ENCODE measurements around the gene UMODL1.

Gene UMODL1

GRCh38 chr21:42058631-42059111, 12.4 kb upstream of the UMODL1 start:
- no peak for TF ChIP-seq CTCF (IDR thresholded peaks at IDR 0.05; ENCODE audit: control insufficient read depth, insufficient read depth, low read depth, low read length, missing control alignments)
- no peak for DNase-seq (ENCODE audit: low read depth)
- no peak overlapping the region for H3K4me3 ChIP-seq (ENCODE audit: control insufficient read depth, low read depth, low read length)

GRCh38 chr21:42059141-42059540, 12.0 kb upstream of the UMODL1 start:
- TF ChIP-seq CTCF (IDR thresholded peaks at IDR 0.05; ENCODE audit: control insufficient read depth, insufficient read depth, low read depth, low read length, missing control alignments) = no peak
- no peak overlapping the region for H3K4me3 ChIP-seq (ENCODE audit: control insufficient read depth, low read depth, low read length)
- no peak for DNase-seq (ENCODE audit: low read depth)

- no peak overlapping the region for H3K4me3 ChIP-seq (ENCODE audit: control insufficient read depth, low read depth, low read length)
- no peak for DNase-seq (ENCODE audit: low read depth)
- no peak for TF ChIP-seq CTCF (IDR thresholded peaks at IDR 0.05; ENCODE audit: control insufficient read depth, insufficient read depth, low read depth, low read length, missing control alignments)
Measured at GRCh38 chr21:42059721-42060120, 11.4 kb upstream of the UMODL1 start.

- no peak for DNase-seq (ENCODE audit: low read depth)
- no peak for TF ChIP-seq CTCF (IDR thresholded peaks at IDR 0.05; ENCODE audit: control insufficient read depth, insufficient read depth, low read depth, low read length, missing control alignments)
- no peak overlapping the region for H3K4me3 ChIP-seq (ENCODE audit: control insufficient read depth, low read depth, low read length)
Measured at GRCh38 chr21:42060166-42060565, 11.0 kb upstream of the UMODL1 start.

GRCh38 chr21:42061195-42061985, 9.7 kb upstream of the UMODL1 start:
- no peak for DNase-seq (ENCODE audit: low read depth)
- no peak for TF ChIP-seq CTCF (IDR thresholded peaks at IDR 0.05; ENCODE audit: control insufficient read depth, insufficient read depth, low read depth, low read length, missing control alignments)
- H3K4me3 ChIP-seq (ENCODE audit: control insufficient read depth, low read depth, low read length) = no peak overlapping the region

GRCh38 chr21:42061986-42062235, 9.2 kb upstream of the UMODL1 start:
- H3K4me3 ChIP-seq (ENCODE audit: control insufficient read depth, low read depth, low read length) = no peak overlapping the region
- TF ChIP-seq CTCF (IDR thresholded peaks at IDR 0.05; ENCODE audit: control insufficient read depth, insufficient read depth, low read depth, low read length, missing control alignments) = no peak
- no peak for DNase-seq (ENCODE audit: low read depth)
